NCI-H1694 treated with DMSO at 0.1 percent for 48 hours (cell line): ENCODE measurements around the gene BCAS4.
"Not testable (repeated sequence)": the region's sequence is repeated elsewhere in the genome, so short reads cannot be mapped to it uniquely, and the experiment has no call there.

ENCODE experiments used
- DNase-seq: peaks from one replicate; lab custom pipeline; 2025; lab: John Stamatoyannopoulos, UW

Gene BCAS4

GRCh38 chr20:50876063-50876685 is 81.3 kb downstream of the BCAS4 start:
- DNase-seq: no peak

GRCh38 chr20:50876816-50877215 is 82.0 kb downstream of the BCAS4 start:
- no peak for DNase-seq

DNA sequence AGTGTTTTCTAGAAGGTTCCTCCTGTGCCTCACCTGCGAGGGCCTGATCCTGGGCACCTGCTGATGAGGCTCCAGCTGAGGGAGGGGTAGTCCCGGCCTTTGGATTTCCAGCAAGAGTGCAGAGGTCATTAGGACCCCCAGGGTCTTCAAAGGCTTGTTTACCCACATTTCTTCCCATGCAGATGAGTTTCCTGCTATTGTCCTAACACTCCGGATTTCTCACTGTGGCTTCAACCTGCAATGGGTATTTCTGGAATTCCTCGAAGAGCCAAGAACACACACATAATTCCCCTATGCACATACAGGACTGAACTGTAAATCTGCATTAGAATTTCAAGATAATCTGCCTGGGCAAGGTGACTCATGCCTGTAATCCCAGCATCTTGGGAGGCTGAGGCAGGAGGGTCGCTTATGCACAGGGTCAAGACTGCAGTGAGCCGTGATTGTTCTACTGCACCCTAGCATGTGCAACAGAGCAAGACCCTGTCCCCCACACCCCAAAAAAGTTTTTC is 82.4 kb downstream of the BCAS4 start:
- no peak for DNase-seq

GRCh38 chr20:50879649-50880550 is 85.0 kb downstream of the BCAS4 start:
- DNase-seq: no peak

DNA sequence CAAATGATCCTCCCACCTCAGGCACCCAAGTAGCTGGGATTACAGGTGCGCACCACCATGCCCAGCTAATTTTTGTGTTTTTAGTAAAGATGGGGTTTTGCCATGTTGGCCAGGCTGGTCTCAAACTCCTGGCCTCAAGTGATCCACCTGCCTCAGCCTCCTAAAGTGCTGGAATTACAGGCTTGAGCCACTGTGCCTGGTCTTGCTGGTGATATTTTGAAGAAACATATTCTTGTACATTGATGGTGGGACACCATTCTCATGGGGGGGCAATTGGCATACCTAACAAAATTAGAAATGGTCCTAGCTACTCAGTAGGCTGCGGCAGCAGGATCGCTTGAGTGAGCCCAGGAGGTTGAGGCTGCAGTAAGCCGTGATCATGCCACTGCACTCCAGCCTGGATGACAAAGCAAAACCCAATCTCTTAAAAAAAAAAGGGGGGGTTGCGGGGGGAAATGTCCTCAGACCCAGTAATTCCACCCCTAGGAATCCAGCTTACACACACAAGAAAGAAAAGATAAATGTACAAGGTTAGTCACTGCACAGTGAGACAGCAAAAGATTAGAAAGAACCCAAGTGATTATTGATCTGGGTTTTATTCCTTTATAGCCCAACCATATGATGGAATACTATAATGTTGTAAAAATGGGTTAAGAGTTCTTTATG is 87.0 kb downstream of the BCAS4 start:
- not testable (repeated sequence) for DNase-seq

GRCh38 chr20:50883856-50884255 is 89.0 kb downstream of the BCAS4 start:
- DNase-seq: no peak

GRCh38 chr20:50885068-50885467 is 90.2 kb downstream of the BCAS4 start:
- no peak for DNase-seq

- DNase-seq: no peak
These were observed 90.9 kb downstream of the BCAS4 start for GRCh38 chr20:50885781-50886180.

DNA sequence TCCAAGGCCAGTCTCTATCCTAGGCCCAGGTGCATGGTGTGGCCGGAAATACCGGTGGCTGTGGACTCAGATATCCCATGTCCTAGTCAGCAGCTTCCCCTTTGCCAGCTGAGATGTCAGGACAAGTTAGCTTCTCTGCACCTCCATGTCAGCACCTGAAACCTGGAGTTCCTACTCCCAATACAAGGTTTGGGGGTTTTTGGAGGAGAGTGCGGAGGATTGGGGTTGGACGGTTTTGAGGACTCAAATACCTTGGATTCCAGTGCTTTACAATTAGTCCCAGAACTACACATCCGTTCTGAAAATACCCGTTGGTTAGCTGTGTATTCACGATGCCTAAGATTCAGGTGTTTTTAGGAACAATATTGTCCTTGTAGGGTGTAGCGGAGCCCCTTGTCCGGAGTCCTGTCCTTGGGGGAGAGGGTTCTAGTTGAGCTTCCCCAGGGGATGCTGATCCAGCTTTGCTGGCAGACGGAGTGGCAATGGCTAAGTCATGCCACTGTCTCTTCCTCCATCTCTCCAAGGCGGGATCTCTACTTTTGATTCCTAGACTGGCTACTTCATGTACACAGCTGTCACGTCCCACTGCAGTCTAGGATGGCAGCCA is 91.4 kb downstream of the BCAS4 start:
- no peak for DNase-seq

GRCh38 chr20:50887576-50887975 is 92.7 kb downstream of the BCAS4 start:
- no peak for DNase-seq

DNA sequence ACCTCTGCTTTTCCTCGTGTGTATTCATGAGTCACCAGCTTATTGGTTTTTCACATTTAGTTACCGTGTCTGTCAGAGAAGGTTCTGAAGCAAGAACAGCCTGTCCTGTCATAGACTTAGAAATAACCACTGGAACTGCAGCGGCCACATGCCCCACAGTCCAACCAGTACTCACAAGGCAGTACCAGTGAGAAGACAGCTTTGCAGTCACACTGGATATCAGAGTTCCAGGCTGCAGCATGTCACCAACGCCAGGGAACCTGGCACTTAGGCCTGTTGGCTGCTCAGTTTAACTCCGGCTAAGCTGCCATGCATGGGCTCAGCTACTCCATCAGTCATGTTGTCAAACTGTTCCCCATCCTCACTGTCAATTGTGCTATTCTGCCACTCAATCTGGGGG is 96.3 kb downstream of the BCAS4 start:
- no peak for DNase-seq

- DNase-seq: no peak
These were observed 97.5 kb downstream of the BCAS4 start for GRCh38 chr20:50892394-50892793.

DNA sequence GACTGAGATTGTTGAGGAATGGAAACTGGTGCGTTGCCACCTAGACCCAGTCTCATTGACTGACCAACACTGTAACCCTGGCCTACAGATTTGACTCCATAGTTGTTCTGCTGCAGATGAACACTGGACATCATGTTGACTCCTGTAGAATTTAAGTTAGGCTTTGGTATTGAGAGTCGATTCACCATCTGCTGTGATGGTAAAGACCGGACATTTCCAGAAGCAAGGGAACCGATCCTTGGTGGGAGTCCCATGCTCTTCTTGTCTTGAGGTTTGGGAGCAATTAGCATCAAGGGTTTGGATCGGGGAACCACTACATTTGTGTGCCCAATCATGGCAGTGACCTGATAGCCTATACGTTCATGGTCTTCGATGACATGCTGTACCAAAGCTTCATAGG is 98.8 kb downstream of the BCAS4 start:
- DNase-seq: no peak

DNA sequence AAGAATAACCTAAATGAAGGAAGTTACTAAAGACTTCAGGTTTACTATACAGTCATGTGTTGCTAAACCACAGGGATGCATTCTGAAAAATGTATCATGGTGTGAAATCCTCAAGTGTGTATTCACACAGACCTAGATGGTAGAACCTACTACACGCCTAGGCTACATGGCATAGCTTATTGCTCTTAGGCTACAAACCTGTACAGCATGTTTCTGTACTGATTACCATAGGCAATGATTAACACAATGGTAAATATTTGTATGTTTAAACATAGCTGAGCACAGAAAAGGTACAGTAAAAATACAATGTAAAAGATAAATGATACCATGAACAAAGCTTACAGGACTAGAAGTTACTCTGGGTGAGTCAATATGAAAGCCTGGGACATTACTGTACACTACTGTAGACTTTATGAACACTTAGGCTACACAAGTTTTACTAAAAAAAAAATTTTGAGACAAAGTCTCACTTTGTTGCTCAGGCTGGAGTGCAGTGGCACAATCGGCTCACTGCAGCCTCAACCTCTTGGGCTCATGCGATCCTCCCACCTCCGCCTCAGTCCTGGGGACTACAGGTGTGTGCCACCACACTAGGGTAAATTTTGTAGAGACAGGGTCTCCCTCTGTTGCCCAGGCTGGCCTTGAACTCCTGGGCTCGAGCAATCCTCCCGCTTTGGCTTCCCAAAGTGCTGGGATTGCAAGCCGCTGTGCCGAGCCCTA is 100.4 kb downstream of the BCAS4 start:
- DNase-seq: no peak

- DNase-seq: no peak
These were observed 103.6 kb downstream of the BCAS4 start for GRCh38 chr20:50898475-50898874.

DNA sequence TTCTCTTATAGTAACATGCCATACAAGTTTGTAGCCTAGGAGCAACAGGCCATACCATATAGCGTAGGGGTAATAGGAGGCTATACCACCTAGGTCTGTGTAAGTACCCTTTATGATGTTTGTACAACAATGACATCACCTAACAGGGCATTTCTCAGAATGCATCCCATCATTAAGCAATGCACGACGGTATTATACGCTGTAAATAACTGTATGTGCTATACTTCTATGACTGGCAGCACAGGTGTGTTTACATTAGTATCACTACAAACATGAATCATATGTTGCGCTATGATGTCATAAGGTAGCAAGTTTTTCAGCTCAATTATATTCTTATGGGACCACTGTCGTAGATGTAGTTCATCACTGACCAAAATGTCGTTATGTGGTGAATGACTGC is 105.4 kb downstream of the BCAS4 start:
- DNase-seq: no peak

- DNase-seq: no peak
These were observed 106.4 kb downstream of the BCAS4 start for GRCh38 chr20:50901301-50901700.

DNA sequence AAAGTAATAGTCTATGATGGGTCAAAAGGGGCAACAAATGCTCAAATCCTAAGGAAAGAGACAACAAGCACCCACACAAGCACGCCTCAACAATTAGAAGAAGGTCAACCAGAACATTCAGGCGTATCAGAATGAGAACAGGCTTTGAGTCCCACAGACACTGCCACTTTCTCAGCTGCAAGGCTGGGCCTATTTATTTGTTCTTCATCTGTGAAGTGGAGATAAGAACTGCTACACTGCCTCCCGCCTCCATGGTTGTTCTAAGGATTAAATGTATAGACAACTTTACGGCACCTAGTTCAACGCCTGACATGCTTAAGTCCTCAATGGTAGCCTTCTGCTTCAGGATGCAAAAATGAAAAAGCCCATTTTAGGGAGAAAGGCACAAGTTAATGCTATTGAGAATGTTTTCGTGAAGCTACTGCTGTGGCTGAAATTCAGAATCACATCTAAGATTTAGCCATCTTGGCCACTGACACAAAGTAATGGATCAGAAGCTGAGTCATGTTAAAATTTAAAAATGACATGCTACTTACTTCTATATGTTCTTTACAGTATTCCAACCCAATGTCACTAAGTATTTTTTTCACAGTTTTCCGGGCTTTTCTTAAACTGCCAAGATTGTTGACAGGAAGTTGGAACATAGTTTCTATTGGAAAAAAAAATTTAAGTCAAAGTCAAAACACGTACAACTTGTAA is 108.6 kb downstream of the BCAS4 start:
- DNase-seq: no peak

- DNase-seq: no peak
These were observed 109.3 kb downstream of the BCAS4 start for GRCh38 chr20:50904067-50904570.

- DNase-seq: no peak
These were observed 114.6 kb downstream of the BCAS4 start for GRCh38 chr20:50909413-50909812.

DNA sequence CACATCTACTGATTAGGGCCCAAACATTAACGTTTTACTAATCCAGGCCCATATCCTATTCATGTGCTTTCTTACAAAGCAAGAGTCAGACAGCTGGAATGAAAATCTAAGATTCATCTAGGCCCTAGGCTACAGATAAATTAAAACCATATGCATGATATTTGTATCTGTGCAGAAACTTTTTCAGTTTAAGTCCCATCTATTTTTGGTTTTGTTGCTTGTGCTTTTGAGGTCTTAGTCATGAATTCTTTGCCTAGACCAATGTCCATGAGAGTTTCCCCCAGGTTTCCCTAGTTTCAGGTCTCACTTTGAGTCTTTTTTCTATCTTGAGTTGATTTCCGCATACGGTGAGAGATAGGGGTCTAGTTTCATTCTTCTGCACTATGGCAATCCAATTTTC is 116.2 kb downstream of the BCAS4 start:
- DNase-seq: no peak
